CD4-positive, alpha-beta T cell treated with Interferon gamma for 1 hour (primary cell): ENCODE measurements around the gene NGRN.

Experiments
- DNase-seq: peaks from one replicate; pipeline ENCODE4 v3.0.0-alpha.2; 2020

The NGRN gene

DNA sequence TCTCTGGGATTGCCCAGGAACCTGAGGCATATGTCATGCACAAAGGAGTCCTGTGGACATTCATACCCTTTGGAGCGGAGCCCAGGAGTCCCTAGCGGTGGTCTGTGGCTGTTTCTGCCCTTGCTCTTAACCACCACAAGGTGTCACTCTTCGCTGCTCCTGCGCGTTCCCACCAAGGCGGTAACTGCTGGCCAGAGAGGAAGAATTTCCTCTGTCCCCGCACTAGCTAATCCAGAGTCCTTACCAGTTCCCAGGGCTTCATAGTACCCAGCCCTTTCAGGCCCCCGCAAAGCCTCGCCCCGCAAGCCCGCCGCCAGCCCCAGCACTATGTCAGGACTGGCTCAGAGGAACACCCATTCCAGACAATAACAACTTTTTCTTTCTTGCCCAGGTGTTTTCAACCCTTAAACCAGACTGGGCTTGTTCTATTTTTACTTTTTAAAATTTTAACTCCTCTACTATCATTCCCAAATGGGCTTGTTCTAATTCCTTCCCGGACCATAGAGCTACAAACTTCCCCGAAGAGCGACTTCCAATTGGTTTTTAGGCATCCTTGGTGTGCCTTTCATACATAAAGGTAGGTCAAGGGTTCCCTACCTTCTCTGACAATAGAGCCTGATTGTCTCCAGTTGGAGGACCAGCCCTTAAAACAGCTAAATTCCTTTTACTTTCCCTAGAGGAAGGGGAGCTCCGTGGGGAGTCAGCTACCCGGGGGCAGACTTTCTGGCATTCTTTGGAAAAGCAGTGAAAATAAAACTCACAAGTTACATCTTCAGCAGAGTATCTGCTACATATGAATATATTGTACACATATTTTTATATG lies 54.8 kb downstream of the NGRN start:
- DNase-seq = peak; percentile 71

DNA sequence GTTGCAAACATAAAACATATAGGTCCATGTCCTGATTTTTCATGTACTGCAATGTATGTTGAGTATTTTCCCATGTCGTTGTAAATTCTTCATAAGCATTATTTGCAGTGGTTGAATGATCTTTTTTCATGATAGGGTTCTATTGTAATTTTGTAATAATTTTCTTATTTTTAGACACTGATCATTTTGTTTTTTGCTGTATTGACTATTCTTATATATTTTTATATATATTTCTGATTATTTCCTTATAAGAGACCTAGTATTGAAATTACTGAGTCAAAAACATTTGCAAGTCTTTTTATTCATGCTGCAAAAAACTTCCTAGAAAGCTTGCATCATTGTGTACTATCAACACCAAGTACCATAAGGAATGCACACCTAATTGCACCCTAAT lies 55.4 kb downstream of the NGRN start:
- no peak for DNase-seq
